Bladder microvascular endothelial cell (primary cell): ENCODE data around the gene MAP2K6. TPM values are rescaled to one million over a fixed set of nuclear protein-coding genes. Genes with fewer than 3 reads are reported as not detected.

Source experiments
- total RNA-seq: library from RNA; depleted of rRNA; stranded (reverse); fragments of >200 nt; gene quantifications from 2 replicates; pipeline ENCODE4 v1.2.3, GENCODE V29; 2014

MAP2K6 gene
- 2.9 and 4.7 TPM in 2 replicates for total RNA-seq

GRCh38 chr17:69414408-69415274 lies at the start of gene MAP2K6:
TSS of gene MAP2K6 (plus strand) at chr17:69414697. CDS start at chr17:69414985, 288 bp downstream.

Other genes with a start within 250 kb of the MAP2K6 start
- gene ABCA10, start 185.9 kb upstream of the MAP2K6 start, total RNA-seq: 0.65 and 1.2 TPM in 2 replicates
- 13.6 and 18.6 TPM in 2 replicates for gene ABCA5, start 87.6 kb upstream of the MAP2K6 start, total RNA-seq